Measurements from ENCODE around the gene EP400. TPM values are rescaled to one million over a fixed set of nuclear protein-coding genes. Genes with fewer than 3 reads are reported as not detected.

Gene EP400
- total RNA-seq, 6 experiments from 2014 or later = 27.5 to 35.3 (median 30.4) TPM

DNA sequence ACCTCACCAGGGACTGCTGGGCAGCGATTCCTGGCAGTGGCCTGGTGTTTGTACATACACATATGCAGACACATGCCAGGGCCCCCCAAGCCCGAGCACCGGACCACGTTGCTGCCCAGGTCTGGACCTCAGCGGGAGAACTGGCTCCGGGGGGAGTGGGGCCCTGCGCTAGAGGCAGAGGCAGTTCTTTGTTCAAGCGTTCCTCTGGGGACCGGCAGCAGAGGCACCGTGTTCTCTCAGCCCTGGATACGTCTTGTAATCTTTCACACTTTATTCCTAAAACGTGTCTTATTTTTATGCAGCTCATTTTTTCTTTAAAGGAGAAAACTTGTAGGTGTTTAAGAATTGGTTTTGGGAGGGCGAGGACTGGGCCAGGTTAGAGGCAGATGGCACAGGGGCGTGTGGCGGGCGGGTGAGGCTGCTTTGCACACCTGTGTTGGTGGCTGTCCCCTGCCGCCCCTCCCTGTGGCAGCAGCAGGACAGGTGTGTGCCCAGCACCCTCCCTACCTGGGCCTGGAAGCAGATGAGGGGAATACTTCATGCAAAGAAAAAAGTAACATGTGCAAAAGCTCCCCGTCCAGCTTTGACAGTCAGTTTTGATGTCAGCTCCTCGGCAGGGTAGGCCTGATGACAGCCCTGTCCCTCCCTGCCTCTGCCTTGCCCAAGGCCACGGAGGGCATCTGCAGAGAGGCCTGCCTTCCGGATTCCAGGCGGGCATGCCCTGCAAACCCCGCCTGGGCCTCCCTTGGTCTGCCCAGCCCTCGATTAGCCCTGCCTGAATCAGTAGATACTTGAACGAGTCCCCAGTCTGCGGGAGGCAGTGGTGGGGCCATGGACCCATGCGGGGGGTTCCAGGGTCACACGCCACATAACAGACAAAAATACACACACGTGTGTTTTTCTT lies 27.6 kb upstream of the EP400 start:
- Mint-ChIP-seq H3K4me3 (no peak overlapping the region), H3K27ac (no peak overlapping the region), H3K4me1 (ENCODE audit: low read depth) (no peaks in the 10 kb centered on the region), H3K27me3 (ENCODE audit: insufficient read depth) (no peaks in the 10 kb centered on the region; the same call in 1 of the 2 replicates), H3K9me3 (no peaks in the 10 kb centered on the region), H3K36me3 (ENCODE audit: low read depth) (no peaks in the 10 kb centered on the region)
- DNase-seq = no peak
- TF ChIP-seq, protein P1, sequence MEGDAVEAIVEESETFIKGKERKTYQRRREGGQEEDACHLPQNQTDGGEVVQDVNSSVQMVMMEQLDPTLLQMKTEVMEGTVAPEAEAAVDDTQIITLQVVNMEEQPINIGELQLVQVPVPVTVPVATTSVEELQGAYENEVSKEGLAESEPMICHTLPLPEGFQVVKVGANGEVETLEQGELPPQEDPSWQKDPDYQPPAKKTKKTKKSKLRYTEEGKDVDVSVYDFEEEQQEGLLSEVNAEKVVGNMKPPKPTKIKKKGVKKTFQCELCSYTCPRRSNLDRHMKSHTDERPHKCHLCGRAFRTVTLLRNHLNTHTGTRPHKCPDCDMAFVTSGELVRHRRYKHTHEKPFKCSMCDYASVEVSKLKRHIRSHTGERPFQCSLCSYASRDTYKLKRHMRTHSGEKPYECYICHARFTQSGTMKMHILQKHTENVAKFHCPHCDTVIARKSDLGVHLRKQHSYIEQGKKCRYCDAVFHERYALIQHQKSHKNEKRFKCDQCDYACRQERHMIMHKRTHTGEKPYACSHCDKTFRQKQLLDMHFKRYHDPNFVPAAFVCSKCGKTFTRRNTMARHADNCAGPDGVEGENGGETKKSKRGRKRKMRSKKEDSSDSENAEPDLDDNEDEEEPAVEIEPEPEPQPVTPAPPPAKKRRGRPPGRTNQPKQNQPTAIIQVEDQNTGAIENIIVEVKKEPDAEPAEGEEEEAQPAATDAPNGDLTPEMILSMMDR (IDR thresholded peaks at IDR 0.05) = no peak

DNA sequence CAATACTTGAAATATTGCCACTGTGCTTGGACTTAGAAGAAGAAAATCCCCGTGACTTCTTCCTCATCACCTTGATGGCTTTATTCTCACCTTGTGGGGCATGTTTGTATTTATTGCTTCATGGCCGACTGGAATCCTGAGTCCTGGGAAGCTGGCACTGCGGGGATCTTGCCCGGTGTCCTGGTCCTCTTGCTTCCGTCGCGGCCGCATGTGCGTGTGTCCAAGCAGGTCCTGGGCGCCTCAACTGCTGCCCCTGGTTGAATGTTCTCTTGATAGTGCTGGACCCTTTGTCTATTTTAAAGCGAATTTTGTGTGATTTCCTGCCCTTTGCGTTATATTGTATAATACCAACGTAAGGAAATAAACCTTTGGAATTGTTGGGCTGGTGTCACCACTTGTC lies 27.0 kb upstream of the EP400 start:
- H3K27ac Mint-ChIP-seq = no peak overlapping the region
- no peaks in the 10 kb centered on the region for H3K36me3 Mint-ChIP-seq (ENCODE audit: low read depth)
- DNase-seq = no peak
- H3K4me3 Mint-ChIP-seq = no peak overlapping the region
- no peaks in the 10 kb centered on the region; the same call in 1 of the 2 replicates for H3K27me3 Mint-ChIP-seq (ENCODE audit: insufficient read depth)
- no peaks in the 10 kb centered on the region for H3K9me3 Mint-ChIP-seq
- TF ChIP-seq, protein P1 (IDR thresholded peaks at IDR 0.05) = no peak
- no peaks in the 10 kb centered on the region for H3K4me1 Mint-ChIP-seq (ENCODE audit: low read depth)

- H3K27me3 Mint-ChIP-seq (ENCODE audit: insufficient read depth) = no peaks in the 10 kb centered on the region; the same call in 1 of the 2 replicates
- no peaks in the 10 kb centered on the region for H3K9me3 Mint-ChIP-seq
- no peak overlapping the region for H3K27ac Mint-ChIP-seq
- H3K36me3 Mint-ChIP-seq (ENCODE audit: low read depth) = no peaks in the 10 kb centered on the region
- TF ChIP-seq, protein P1 (IDR thresholded peaks at IDR 0.05) = no peak
- H3K4me1 Mint-ChIP-seq (ENCODE audit: low read depth) = no peaks in the 10 kb centered on the region
- DNase-seq = no peak
- H3K4me3 Mint-ChIP-seq = no peak overlapping the region
Observed at GRCh38 chr12:131923260-131923659, 26.5 kb upstream of the EP400 start.

DNA sequence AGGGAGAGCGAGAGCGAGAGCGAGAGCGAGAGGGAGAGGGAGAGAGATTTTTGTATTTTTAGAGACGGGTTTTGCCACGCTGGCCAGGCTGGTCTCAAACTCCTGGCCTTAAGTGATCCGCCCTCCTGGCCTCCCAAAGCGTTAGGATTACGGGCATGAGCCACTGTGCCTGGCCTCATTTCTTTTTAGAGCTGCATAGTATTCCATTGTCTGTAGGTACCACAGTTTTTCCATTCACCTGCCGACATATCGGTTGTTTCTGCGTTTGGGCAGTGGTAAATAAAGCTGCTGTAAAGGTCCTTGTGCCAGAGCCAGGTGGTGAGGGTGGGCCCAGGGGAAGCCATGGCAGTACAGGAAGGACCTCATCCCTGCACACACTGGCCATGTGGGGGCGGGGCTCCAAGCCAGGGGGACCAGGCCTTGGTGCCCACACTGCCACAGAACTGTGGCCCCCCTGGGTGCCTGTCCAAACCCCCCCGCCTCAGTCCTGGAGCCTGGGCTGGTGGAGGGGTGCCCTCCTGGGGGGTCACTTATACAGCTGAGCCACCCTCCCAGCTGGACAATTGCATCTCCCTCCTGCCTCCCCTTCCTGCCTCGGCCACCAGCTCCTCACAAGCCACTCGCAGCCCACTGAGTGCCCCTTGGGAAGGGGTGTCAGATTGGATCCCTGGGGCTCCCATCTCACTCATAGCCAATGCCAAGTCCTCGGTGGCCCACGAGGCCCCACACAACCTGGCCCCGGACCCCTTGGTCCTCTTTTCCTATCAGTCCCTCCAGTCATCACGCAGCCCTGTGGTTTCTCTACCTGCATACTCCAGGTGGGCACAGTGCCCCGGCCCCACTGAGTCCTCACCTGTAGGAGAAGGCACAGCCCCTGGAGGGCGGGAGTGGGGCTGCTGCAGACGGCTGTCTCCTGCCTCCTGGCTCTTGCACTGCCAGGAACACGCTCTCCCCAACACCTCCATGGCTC lies 22.3 kb upstream of the EP400 start:
- H3K9me3 Mint-ChIP-seq = no peaks in the 10 kb centered on the region
- H3K27ac Mint-ChIP-seq = no peak overlapping the region
- no peaks in the 10 kb centered on the region; the same call in none of the 2 replicates for H3K27me3 Mint-ChIP-seq (ENCODE audit: insufficient read depth)
- TF ChIP-seq, protein P1 (IDR thresholded peaks at IDR 0.05) = 0 out of 2 replicates have a peak, but pooled peaks have one; percentile 7
- H3K4me1 Mint-ChIP-seq (ENCODE audit: low read depth) = peaks cover 7% of the 10 kb centered on the region
- no peak for DNase-seq
- H3K4me3 Mint-ChIP-seq = peak overlapping the region; percentile 87; the same call in 1 of the 2 replicates
- H3K36me3 Mint-ChIP-seq (ENCODE audit: low read depth) = peaks cover 10% of the 10 kb centered on the region

GRCh38 chr12:131928080-131928710 lies 21.5 kb upstream of the EP400 start:
- Mint-ChIP-seq H3K4me3 (peak overlapping the region; percentile 87), H3K27ac (peak overlapping the region; percentile 64), H3K4me1 (ENCODE audit: low read depth) (peaks cover 7% of the 10 kb centered on the region), H3K9me3 (no peaks in the 10 kb centered on the region), H3K27me3 (ENCODE audit: insufficient read depth) (no peaks in the 10 kb centered on the region; the same call in 1 of the 2 replicates), H3K36me3 (ENCODE audit: low read depth) (peaks cover 15% of the 10 kb centered on the region)
- no peak for DNase-seq
- TF ChIP-seq, protein P1 (IDR thresholded peaks at IDR 0.05) = no peak

All from HFFc6 (cell line).